Measurements from ENCODE around the gene LRRTM4.

DNA sequence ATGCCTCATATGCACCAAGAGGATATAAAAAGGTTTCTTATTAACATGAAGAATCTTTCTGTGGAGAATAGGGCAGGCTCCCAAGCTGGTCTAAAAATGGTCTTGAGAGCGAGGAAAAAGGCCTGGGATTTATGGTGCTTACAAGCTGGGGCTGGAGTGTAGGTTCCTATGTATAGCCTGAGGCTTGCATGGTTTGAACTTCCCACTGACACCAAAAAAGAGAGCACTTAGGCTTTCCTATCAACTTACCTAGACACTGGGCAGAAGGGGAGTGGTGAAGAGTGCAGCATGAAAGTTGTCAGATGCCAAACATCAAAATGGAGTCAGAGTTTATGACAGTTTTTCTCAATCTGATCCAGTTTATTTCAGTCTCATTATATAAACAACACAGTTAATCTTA is 784.6 kb downstream of the LRRTM4 start:
- TF ChIP-seq, protein P1, sequence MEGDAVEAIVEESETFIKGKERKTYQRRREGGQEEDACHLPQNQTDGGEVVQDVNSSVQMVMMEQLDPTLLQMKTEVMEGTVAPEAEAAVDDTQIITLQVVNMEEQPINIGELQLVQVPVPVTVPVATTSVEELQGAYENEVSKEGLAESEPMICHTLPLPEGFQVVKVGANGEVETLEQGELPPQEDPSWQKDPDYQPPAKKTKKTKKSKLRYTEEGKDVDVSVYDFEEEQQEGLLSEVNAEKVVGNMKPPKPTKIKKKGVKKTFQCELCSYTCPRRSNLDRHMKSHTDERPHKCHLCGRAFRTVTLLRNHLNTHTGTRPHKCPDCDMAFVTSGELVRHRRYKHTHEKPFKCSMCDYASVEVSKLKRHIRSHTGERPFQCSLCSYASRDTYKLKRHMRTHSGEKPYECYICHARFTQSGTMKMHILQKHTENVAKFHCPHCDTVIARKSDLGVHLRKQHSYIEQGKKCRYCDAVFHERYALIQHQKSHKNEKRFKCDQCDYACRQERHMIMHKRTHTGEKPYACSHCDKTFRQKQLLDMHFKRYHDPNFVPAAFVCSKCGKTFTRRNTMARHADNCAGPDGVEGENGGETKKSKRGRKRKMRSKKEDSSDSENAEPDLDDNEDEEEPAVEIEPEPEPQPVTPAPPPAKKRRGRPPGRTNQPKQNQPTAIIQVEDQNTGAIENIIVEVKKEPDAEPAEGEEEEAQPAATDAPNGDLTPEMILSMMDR (IDR thresholded peaks at IDR 0.05) = no peak
- TF ChIP-seq POLR2AphosphoS5 (IDR thresholded peaks at IDR 0.05) (no peak), POLR2A (IDR thresholded peaks at IDR 0.05) (no peak)

Data from transverse colon (tissue), 4 donors.